OCI-LY1 (cell line): ENCODE measurements around the gene L3MBTL1.

Experiments used
- H2AFZ ChIP-seq: fragments of 200-600 bp; sonication (generic), shearing (Covaris generic); 2 replicates; pipeline ENCODE4 v1.6.0; 2014; ENCODE audit warnings: antibody characterized with exemption, mild to moderate bottlenecking, low read length
- H3F3A ChIP-seq: fragments of 200-600 bp; sonication (generic), shearing (Covaris generic); 2 replicates; pipeline ENCODE4 v1.6.0; 2014; ENCODE audit warnings: mild to moderate bottlenecking, antibody characterized with exemption, low read length, moderate library complexity; ENCODE audit not compliant: insufficient read depth
- H3K27ac ChIP-seq: fragments of 200-600 bp; sonication (generic); 2 replicates; pipeline ENCODE4 v1.5.1; 2014; ENCODE audit warnings: low read length, mixed run types, mild to moderate bottlenecking, low read depth; ENCODE audit not compliant: poor library complexity, severe bottlenecking
- H3K27me3 ChIP-seq: fragments of 200-600 bp; sonication (generic); 2 replicates; pipeline ENCODE4 v1.6.0; 2014; ENCODE audit warnings: antibody characterized with exemption, mild to moderate bottlenecking, low read length, moderate library complexity; ENCODE audit not compliant: insufficient read depth
- H3K36me3 ChIP-seq: fragments of 200-600 bp; sonication (generic); 2 replicates; pipeline ENCODE4 v1.6.1; 2014; ENCODE audit warnings: mild to moderate bottlenecking, antibody characterized with exemption, low read length, moderate library complexity, mixed read lengths; ENCODE audit not compliant: insufficient read depth
- H3K4me1 ChIP-seq: fragments of 200-600 bp; sonication (generic); 2 replicates; pipeline ENCODE4 v1.5.1; 2014; ENCODE audit warnings: mild to moderate bottlenecking, low read length, moderate library complexity; ENCODE audit not compliant: insufficient read depth, severe bottlenecking
- H3K4me2 ChIP-seq: fragments of 200-600 bp; sonication (generic), shearing (Covaris generic); 2 replicates; pipeline ENCODE4 v1.6.1; 2014; ENCODE audit warnings: low read length
- H3K4me3 ChIP-seq: fragments of 200-600 bp; sonication (generic); 2 replicates; pipeline ENCODE4 v1.5.1; 2014; ENCODE audit warnings: low read length, low read depth, mild to moderate bottlenecking, mixed read lengths; ENCODE audit not compliant: poor library complexity, severe bottlenecking
- H3K79me2 ChIP-seq: fragments of 200-600 bp; shearing (Covaris generic); 2 replicates; pipeline ENCODE4 v1.6.1; 2016; ENCODE audit warnings: mixed run types, low read length, mixed read lengths; ENCODE audit not compliant: insufficient read depth
- H3K9ac ChIP-seq: fragments of 200-600 bp; sonication (generic), shearing (Covaris generic); 2 replicates; pipeline ENCODE4 v1.6.1; 2014; ENCODE audit warnings: mild to moderate bottlenecking, low read length, mixed read lengths
- H3K9me2 ChIP-seq: fragments of 200-600 bp; sonication (generic), shearing (Covaris generic); 2 replicates; pipeline ENCODE4 v1.6.1; 2014; ENCODE audit warnings: low read depth, mild to moderate bottlenecking, low read length, mixed read lengths
- H3K9me3 ChIP-seq: fragments of 200-600 bp; shearing (Covaris generic); 2 replicates; pipeline ENCODE4 v1.6.1; 2014; ENCODE audit warnings: low read length, mixed read lengths
- H4K20me1 ChIP-seq: fragments of 200-600 bp; sonication (generic), shearing (Covaris generic); 2 replicates; pipeline ENCODE4 v1.6.0; 2016; ENCODE audit warnings: mild to moderate bottlenecking, low read length; ENCODE audit not compliant: insufficient read depth
- EZH2 ChIP-seq: fragments of 200-600 bp; sonication (generic), shearing (Covaris generic); IDR thresholded peaks from 2 replicates; pipeline ENCODE4 v1.8.0; 2017; ENCODE audit warnings: borderline replicate concordance, mixed run types, mild to moderate bottlenecking, antibody characterized with exemption, low read length, moderate library complexity, mixed read lengths
- TF ChIP-seq, protein P1 (sequence below): fragments of 200-600 bp; sonication (generic), shearing (Covaris generic); IDR thresholded peaks from 2 replicates; pipeline ENCODE4 v1.5.1; 2017; ENCODE audit warnings: mild to moderate bottlenecking, antibody characterized with exemption, low read length, moderate library complexity, mixed read lengths

L3MBTL1 gene

DNA sequence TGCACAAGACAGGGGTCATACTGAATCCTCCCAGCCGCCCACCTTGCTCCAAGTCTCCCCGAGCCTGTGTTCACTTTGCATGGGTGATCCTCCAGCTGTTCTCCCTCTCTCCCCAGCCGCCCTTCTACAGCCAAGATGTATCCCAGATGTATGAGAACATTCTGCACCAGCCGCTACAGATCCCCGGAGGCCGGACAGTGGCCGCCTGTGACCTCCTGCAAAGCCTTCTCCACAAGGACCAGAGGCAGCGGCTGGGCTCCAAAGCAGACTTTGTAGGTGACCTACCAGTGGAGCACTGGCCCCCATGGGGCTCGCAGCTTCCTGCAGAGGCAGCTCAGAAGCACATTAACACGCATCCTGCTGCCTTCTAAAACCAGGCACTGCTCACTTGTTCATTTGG is 68.6 kb downstream of the L3MBTL1 start:
- H3K4me3 ChIP-seq = no peak overlapping the region
- H4K20me1 ChIP-seq = no peaks in the 10 kb centered on the region
- no peaks in the 10 kb centered on the region for H3K27me3 ChIP-seq
- no peaks in the 10 kb centered on the region for H3K9me3 ChIP-seq
- no peaks in the 10 kb centered on the region for H3K79me2 ChIP-seq
- H3K4me1 ChIP-seq = peaks cover 5% of the 10 kb centered on the region
- no peaks in the 10 kb centered on the region for H3K9me2 ChIP-seq
- H3K9ac ChIP-seq = no peak overlapping the region
- no peak for TF ChIP-seq EZH2
- TF ChIP-seq, protein P1, sequence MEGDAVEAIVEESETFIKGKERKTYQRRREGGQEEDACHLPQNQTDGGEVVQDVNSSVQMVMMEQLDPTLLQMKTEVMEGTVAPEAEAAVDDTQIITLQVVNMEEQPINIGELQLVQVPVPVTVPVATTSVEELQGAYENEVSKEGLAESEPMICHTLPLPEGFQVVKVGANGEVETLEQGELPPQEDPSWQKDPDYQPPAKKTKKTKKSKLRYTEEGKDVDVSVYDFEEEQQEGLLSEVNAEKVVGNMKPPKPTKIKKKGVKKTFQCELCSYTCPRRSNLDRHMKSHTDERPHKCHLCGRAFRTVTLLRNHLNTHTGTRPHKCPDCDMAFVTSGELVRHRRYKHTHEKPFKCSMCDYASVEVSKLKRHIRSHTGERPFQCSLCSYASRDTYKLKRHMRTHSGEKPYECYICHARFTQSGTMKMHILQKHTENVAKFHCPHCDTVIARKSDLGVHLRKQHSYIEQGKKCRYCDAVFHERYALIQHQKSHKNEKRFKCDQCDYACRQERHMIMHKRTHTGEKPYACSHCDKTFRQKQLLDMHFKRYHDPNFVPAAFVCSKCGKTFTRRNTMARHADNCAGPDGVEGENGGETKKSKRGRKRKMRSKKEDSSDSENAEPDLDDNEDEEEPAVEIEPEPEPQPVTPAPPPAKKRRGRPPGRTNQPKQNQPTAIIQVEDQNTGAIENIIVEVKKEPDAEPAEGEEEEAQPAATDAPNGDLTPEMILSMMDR = no peak
- no peaks in the 10 kb centered on the region for H3K36me3 ChIP-seq
- no peak overlapping the region for H3K4me2 ChIP-seq
- no peak overlapping the region for H2AFZ ChIP-seq
- no peaks in the 10 kb centered on the region for H3F3A ChIP-seq
- H3K27ac ChIP-seq = no peak overlapping the region

DNA sequence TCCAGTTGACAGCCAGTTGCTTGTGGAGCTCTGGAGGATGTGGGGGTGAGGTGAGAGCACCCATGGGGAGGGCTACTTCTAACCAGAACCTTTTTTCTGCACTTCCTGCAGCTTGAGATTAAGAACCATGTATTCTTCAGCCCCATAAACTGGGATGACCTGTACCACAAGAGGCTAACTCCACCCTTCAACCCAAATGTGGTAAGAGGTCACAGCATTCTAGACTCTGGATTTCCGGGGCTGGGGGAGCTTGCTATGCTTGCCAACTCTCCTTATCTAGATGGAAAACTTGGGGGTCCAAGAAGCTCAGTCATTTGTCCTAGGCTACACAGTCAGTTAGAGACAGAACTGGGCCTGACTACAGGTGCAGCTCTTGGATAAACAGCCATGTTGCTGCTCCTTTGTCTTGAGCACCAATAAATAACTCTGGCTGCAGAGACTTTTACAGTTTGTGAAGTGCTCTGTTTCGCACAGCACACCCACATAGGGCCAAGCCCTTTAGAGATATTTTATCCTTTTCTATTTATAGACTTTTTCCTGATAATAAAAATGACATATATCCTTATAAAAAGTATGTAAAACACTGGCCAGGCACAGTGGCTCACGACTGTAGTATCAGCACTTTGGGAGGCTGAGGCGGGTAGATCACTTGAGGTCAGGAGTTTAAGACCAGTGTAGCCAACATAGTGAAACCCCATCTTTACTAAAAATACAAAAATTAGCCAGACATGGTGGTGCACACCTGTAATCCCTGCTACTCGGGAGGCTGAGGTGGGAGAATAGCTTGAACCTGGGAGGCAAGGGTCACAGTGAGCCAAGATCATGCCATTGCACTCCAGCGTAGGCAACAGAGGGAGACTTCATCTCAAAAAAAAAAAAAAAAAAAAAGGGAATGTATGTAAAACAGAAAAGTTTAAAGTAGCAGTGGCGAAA is 72.6 kb downstream of the L3MBTL1 start:
- no peak overlapping the region for H2AFZ ChIP-seq
- H3K4me2 ChIP-seq = no peak overlapping the region
- no peak for TF ChIP-seq EZH2
- TF ChIP-seq, protein P1 = no peak

DNA sequence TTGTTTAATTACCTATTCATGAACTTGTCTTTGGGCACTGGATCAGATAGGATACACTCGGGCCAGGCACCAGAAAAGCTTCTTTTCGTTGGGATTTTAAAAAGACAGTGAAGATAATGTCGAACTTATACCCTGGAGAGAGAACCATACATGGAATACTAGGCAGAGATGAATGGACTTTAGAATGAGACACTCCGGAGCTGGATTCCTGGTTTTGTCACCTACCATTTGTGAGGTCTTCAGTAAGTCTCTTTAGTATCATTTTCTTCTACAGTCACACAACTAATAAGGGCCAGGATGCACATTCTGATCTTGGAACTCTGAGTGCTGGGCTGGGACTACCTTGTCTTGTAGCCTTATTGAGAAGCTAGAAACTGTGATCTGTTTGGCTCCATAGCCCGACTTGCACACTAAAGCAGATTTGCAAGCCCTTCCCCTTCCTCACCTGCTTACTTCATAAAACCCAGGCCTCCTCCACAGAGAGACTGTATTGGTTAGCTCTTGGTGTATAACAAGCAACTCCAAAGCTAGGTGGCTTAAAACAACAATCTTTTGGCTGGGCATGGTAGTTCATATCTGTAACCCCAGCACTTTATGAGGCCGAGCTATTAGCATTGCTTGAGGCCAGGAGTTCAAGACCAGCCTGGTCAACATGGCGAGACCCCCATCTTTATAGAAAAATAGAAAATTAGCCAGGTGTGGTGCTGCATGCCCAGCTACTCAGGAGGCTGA is 75.8 kb downstream of the L3MBTL1 start:
- no peak overlapping the region for H3K9ac ChIP-seq
- H3K4me1 ChIP-seq = peaks cover 25% of the 10 kb centered on the region
- no peaks in the 10 kb centered on the region for H3F3A ChIP-seq
- H3K36me3 ChIP-seq = no peaks in the 10 kb centered on the region
- H3K9me2 ChIP-seq = no peaks in the 10 kb centered on the region
- H3K4me3 ChIP-seq = no peak overlapping the region
- TF ChIP-seq, protein P1 = no peak
- TF ChIP-seq EZH2 = no peak
- H3K9me3 ChIP-seq = no peaks in the 10 kb centered on the region
- no peak overlapping the region for H2AFZ ChIP-seq
- no peaks in the 10 kb centered on the region for H3K79me2 ChIP-seq
- H4K20me1 ChIP-seq = no peaks in the 10 kb centered on the region
- no peak overlapping the region for H3K4me2 ChIP-seq
- H3K27me3 ChIP-seq = no peaks in the 10 kb centered on the region
- peak overlapping the region; percentile 82 for H3K27ac ChIP-seq

More for the DNA sequence above, 72.6 kb downstream of the L3MBTL1 start:
- no peaks in the 10 kb centered on the region for H3K9me2 ChIP-seq
- no peak overlapping the region for H3K9ac ChIP-seq
- H3K79me2 ChIP-seq = no peaks in the 10 kb centered on the region
- H4K20me1 ChIP-seq = no peaks in the 10 kb centered on the region
- H3K4me3 ChIP-seq = no peak overlapping the region
- peaks cover 25% of the 10 kb centered on the region for H3K4me1 ChIP-seq
- no peaks in the 10 kb centered on the region for H3K36me3 ChIP-seq
- no peaks in the 10 kb centered on the region for H3K27me3 ChIP-seq
- H3K9me3 ChIP-seq = no peaks in the 10 kb centered on the region
- no peaks in the 10 kb centered on the region for H3F3A ChIP-seq
- peak overlapping the region; percentile 3 for H3K27ac ChIP-seq
